NCI-H146 (cell line): ENCODE measurements around the gene NSMCE3.
A peak's percentile ranks its signal among the peaks of the same experiment; 100 is the strongest.

Source experiments
- DNase-seq: peaks from one replicate; lab custom pipeline; 2025; lab: John Stamatoyannopoulos, UW

Gene NSMCE3

GRCh38 chr15:29269485-29270168, at the start of gene NSMCE3:
NSMCE3 (minus strand) TSS chr15:29269822; CDS start chr15:29269705, 117 bp downstream.
- DNase-seq = peak; percentile 56

GRCh38 chr15:29316422-29316821, 46.8 kb upstream of the NSMCE3 start:
- no peak for DNase-seq

DNA sequence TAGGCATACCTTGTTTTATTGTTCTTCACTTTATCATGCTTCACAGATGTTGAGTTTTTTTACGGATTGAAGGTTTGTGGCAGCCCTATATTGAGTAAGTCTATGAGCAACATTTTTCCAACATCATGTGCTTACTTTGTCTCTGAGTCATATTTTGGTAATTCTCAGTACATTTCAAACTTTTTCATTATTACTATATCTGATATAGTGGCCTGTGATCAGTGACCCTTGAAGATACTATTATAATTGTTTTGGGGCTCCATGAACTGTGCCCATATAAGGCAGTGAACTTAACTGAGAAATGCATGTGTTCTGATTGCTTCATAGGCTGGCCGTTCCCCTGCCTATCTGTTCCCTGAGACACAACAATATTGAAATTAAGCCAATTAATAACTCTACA, 42.8 kb upstream of the NSMCE3 start:
- DNase-seq = no peak

GRCh38 chr15:29311696-29312095, 42.1 kb upstream of the NSMCE3 start:
- DNase-seq = no peak

- no peak for DNase-seq
These were observed 39.5 kb upstream of the NSMCE3 start for GRCh38 chr15:29309139-29309538.

GRCh38 chr15:29308299-29308698, 38.7 kb upstream of the NSMCE3 start:
- no peak for DNase-seq

DNA sequence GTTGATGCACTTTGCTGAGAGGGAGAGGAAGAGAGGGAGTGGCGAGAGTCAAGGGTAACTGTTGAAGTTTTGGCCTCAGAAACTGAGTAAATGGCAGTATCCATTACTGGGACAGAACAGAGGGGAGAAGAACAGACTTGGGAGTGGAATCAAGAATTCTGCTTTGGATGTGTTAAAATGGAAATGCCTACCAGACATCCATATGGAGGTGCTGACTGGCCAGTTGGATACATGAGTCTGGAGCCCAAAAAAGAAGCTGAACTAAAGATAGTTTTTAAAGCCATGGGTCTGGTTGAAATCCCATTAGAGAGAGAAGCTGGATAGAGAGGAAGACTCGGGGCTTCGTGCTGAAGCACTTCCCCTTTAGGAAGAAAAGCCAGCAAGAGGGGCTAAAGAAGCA, 35.9 kb upstream of the NSMCE3 start:
- no peak for DNase-seq

GRCh38 chr15:29302871-29303270, 33.2 kb upstream of the NSMCE3 start:
- DNase-seq = no peak

DNA sequence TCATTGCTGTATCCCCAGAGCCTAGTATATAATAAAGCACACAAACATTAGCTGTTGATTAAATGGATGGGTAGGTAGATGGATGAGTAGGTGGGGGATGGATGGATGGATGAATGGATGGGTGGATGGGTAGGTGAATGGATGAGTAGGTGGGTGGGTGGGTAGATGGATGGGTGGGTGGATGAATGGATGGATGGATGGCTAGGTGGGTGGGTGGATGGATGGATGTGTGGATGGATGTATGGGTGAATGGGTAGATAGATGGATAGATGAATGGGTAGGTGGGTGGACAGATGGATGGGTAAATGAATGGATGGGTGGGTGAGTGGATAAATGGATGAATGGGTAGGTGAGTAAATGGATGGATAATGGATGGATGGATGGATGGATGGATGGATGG, 30.2 kb upstream of the NSMCE3 start:
- no peak for DNase-seq

DNA sequence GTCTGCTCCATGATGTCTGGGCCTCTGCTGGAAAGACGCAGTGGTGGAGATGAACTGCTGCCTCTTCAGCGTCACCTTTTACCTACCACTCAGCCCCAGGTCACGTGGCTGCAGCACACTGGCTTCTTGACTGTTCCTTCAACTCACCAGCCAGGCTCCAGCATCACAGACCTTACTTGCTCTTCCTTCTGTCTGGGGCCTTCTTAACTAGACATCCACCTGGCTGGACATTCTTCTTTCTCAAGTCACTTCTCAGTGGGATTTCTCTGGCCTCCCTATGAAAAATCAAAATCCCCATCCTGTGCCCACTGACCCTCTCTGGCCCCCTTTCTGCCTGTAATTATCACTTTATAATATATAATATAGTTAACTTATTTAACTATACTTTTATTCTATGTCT, 29.7 kb upstream of the NSMCE3 start:
- no peak for DNase-seq

GRCh38 chr15:29294732-29295325, 25.2 kb upstream of the NSMCE3 start:
- DNase-seq = no peak

DNA sequence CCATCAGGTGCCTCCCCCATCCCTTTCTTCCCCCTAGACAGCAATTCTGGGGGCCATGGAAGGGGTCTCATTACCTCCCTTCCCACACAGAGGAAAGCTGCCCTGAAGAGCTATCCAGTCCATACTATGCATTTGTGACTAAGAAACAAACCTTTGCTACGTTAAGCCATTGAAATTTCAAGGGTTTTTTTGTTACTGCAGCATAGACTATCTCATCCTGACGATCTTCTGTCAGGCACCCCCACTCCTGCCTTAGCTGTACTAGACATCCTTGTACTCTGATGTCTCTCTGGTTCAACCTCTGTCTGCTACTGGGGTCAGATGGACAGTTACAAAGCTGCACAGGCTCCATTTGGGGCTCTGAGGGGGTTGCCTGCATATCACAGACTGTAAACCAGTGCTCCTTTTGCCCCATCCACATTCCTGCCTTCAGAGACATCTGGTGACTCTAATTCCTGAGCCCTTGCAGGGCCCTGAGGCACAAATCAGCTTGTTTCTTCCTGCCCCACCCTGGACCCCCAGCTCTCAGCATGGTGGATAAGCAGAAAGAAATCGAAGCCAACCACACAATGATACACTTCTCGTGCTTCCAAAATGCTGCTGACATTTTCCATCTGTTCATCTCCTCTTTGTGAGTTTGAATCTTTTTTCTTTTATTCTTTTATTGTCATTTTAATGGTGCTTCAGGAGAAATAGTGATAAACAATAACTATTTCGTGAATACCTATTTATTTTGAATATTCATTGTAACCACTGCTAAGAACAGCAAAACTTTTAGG, 21.6 kb upstream of the NSMCE3 start:
- no peak for DNase-seq

GRCh38 chr15:29289173-29289572, 19.6 kb upstream of the NSMCE3 start:
- no peak for DNase-seq

DNA sequence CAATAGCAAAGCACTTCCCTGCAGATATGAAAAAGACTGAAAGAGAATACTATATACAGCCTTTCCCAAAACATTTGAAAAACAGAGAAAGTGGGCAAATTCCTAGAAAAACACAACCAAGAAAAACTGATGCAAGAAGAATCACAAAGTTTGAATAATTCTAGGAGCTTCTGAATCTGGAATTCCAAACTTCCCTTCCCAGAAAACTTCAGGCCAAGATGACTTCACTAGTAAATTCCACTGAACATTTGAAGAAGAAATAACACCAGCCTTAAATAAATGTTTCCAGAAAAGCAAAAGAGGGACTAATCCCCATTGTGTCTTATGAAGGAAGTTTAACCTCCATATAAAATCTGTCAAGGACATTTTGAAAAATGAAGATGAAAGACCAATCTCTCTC, 15.8 kb upstream of the NSMCE3 start:
- DNase-seq = no peak

DNA sequence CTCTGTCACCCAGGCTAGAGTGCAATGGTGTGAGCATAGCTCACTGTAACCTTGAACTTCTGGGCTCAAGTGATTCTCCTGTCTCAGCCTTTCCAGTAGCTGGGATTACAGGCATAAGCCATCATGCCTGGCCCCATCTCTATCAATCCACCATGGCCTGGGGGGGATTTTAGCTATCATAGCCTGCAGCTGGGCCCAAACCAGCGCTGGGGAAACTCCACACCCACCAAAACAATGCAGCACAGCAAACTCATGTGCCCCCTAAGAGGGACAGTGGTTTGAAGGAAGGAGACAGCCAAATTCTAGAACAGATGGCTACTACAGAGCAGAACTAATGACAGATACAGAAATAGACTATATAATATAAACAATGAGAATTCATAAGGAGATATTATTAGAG, 13.8 kb upstream of the NSMCE3 start:
- DNase-seq = no peak

GRCh38 chr15:29280514-29280913, 10.9 kb upstream of the NSMCE3 start:
- no peak for DNase-seq

DNA sequence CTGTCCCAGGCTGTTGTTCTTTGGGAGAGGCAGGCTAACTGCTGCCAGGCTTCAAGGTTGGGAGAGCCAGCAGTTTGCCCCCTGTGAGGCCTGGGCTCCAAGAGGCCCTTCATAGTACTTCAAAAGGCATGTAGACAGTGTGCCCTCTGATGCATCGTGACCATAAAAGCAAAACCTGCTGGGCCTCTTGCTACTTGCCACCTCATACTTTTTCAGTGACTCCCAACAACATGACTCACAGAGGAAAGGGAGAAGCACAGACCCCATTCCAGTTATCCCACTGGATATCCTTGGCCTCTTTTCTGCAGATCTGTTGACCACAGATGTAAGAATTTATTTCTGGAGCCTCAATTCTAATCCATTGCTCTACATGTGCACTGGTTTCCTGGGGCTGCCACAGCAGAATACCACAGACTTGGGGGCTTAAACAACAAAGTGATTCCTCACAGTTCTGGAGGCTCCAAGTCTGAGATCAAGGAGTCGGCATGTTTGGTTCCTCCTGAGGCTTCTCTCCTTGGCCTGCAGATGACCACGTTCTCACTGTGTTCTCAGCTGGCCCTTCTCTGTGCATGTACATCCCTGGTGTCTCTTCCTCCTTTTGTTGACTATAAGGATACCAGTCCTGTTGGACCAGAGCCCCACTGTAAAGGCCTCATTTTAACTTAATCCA, 8.9 kb upstream of the NSMCE3 start:
- DNase-seq = no peak

DNA sequence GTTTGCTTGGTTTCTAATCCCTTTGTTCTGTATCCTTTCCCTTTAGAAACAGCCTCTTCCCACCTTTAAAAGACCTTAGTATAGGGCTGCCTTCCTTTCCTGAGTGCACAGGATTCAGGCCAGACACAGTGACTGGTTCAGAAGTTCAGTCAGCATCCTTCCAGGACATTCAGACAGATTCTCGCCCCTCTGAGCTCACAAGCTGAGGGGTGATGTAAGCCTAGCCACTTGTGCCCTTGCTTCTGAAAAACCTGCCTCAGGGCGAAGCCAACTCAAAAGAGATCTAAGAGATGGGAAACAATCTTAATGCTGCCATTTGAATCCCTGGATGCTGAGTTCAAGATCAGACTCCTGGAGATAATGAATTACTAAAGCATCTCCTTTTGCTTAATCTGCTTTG, 6.7 kb upstream of the NSMCE3 start:
- no peak for DNase-seq

DNA sequence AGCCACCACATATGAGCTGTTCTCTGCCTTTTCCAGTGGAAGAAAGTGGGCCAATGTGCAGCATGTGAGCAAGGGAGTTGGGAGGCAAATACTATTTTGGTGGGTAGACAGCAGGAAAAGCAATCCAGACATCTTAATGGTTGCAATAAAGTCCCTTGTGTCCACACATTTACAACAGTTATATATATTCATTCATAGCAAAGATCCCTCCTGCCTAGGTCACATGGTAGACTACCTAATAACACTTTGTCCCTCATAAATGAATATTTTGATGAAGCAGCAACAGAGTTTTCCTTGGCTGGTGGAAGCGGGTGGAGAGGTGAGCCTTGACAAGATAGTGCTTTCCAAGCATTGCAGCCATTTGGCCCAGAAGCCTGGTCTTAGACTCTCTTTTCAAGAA, 6.2 kb upstream of the NSMCE3 start:
- DNase-seq = no peak

DNA sequence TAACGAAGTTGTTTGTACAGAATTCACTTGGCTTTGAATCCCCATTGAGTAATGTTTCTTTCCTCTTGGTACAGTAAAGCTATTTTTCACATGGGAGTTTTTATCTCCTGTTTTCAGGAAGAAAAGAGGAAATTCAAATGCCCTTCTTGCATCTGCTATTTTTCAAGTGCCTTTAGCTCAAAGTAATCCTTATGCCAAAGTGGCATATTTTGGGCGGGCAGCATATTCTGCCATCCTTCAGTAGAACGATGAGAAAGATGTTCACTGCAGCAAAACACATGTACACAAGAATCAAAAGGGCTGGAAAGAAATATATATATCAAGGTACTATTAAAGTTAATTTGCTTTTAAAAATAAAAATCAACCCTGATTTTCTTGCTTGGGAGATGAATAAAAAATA, 5.3 kb upstream of the NSMCE3 start:
- DNase-seq = no peak

GRCh38 chr15:29272219-29272618, 2.6 kb upstream of the NSMCE3 start:
- DNase-seq = no peak

- DNase-seq = no peak
These were observed 1.4 kb upstream of the NSMCE3 start for GRCh38 chr15:29270976-29271375.
